ENCODE data around the gene RGL4.

Gene RGL4

DNA sequence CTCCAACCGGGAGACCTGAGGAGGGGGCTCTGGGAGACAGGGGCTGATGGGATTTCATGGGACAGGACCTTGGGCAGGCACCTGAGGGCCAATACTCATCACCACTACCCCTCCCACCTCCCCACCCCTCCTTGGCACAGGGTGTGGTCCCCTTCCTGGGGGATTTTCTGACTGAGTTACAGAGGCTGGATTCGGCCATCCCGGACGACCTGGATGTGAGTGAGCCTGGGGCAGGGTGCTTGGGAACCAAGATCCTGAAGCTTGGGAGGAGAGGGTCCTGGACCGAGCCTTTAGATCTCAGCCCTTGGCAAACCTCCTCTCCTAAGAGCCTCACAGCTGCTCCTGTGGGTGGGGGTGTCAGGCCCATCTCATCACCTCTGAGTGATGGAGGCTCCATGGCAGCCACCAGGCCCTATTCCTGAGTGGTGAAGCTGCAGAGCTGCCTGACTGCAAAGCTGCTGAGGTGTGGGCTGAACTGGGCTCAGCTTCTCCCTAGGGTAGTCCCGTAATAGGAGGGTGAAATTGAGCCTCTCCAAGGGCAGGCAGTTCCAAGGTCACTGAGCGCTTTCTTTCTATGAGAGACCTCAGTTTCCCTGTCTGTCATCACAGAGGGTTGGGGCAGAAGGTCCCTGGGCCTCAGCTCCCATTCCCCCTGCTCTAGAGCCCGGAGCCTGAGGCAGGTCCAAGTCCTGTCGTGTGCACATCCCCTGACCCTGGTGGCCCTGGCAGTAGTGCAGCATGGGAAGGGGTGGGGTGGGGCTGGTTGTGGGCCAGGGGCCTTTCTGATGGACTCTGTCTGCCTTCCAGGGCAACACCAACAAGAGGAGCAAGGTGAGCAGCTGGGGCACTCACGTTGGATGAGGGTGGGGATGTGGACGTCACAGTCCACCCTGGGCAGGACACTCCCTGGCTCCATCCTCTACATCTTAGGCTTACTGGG, 6.5 kb downstream of the RGL4 start:
- H3K4me3 ChIP-seq (ENCODE audit: low read depth, low read length), result no peak overlapping the region

DNA sequence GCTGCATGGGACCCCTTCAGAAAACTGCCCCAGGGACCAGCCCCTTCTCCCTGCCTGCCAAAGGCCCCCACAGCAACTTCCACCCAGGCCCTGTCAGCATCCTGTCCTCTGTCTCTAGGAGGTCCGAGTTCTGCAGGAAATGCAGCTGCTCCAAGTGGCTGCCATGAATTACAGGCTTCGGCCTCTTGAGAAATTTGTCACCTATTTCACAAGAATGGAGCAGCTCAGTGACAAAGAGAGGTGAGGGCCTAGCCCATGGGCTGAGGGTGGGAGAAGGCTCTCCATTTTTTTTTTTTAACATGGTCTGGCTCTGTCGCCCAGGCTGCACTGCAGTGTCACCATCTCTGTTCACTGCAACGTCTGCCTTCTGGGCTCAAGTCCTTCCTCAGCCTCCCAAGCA, 7.3 kb downstream of the RGL4 start:
- H3K4me3 ChIP-seq (ENCODE audit: low read depth, low read length), result no peak overlapping the region

DNA sequence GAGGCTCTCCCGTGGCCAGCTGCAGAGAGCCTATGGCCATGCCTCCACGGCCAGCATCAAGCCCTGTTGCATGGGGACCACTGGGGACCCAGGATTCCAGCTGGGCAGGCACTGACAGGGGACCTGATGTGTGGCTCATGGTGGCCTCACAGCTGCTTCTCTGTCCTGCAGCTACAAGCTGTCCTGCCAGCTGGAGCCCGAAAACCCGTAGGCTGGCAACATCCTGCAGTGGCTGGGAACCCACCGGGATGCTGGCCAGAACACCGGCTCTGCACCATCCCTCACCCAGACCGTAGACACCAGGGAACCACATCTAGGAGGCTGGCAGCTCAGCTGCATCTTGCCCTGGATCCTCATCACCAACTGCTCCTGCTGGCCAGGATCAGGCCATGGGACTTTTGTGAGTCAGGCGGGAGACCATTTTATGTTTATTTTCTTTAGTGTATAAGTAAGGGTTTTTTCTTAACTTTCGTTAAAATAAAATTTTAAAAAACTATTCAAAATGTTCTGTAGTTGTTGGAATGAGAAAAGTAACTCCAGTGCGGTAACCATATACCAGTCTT, 7.9 kb downstream of the RGL4 start:
- H3K4me3 ChIP-seq (ENCODE audit: low read depth, low read length), result no peak overlapping the region

DNA sequence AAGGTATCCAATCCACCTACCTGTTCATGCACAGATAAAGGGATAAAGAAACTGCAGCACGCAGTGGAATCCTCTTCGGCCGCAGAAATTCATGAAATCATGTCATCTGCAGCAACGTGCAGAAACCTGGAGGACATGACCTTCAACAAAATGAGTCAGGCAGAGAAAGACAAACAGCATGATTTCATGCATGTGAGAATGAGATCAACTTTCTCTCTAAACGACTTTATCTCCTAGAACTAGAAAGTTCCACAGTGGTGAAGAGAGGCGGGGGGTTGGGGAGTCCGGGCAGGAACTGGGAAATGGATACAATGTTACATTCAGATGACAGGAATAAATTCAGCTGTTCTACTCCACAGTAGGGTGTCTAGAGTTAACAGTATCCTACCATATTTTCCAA, 9.9 kb downstream of the RGL4 start:
- H3K4me3 ChIP-seq (ENCODE audit: low read depth, low read length), result no peak overlapping the region

DNA sequence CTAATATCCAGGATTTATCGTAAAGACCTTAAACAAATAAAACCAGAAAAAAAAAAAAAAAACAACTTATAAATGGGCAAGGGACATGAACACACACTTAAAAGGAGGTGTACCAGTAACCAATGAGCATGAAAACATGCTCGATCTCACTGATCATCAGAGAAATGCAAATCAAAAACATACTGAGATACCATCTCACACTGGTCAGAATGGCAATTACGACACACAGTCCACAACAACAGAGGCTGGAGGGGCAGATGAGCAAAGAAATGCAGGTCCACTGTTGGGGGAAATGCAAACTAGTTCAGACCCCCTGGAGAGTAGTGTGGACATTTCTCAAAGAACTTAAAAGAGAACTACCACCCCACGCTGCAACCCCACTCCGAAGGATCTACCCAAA, 13.2 kb downstream of the RGL4 start:
- H3K4me3 ChIP-seq (ENCODE audit: low read depth, low read length), result no peak overlapping the region

DNA sequence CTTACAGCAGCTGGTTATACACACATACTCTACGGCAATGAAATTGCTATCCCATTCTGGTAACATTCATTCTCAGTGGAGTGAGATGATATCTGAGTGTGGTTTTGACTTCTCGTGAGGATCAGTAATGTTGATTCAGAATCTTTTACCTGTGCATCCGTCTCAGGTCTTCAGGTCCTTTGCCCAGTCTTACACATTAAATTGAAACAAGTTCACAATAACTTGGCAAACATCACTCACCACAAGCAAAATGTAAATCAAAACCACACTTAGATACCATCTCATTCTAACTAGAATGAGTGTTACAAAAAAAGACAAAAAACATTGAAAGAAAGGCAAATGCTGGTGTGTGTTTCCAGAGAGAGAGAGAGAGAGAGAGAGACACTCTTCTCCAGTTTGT, 14.0 kb downstream of the RGL4 start:
- H3K4me3 ChIP-seq (ENCODE audit: low read depth, low read length), result no peak overlapping the region

DNA sequence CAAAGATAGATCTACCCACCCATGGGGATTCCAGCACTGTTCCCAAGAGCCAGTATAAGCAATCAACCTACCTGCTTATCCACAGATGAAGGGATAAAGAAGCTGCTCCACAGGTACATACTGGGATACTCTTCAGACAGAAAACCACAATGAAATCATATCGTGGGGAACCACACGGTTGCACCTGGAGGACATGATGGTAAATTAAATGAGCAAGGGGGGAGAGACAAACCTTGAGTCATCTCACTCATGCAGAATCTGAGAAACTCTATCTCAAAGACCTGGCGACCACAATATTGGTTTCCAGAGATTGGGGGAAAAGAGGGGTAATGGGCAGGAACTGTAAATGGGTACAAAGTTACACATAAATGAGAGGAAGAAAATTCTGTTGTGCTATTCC, 14.5 kb downstream of the RGL4 start:
- no peak overlapping the region for H3K4me3 ChIP-seq (ENCODE audit: low read depth, low read length)

DNA sequence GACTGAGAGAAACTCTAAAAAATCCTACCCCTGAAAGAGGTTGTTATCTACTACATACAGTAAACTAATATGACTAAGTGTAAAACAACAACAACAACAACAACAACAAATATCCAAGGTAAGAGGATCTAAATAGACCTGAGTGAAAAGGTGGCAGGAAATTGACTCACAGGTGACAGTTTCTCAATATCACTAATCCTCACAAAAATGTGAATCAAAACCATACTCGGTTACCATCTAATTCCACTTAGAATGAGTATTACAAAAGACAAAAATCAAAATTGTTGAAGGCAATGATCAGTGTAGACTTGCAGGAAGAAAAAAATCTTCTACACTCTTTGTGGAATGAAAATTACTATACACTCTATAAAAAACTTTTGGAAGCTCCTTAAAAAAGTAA, 17.5 kb downstream of the RGL4 start:
- no peak overlapping the region for H3K4me3 ChIP-seq (ENCODE audit: low read depth, low read length)

DNA sequence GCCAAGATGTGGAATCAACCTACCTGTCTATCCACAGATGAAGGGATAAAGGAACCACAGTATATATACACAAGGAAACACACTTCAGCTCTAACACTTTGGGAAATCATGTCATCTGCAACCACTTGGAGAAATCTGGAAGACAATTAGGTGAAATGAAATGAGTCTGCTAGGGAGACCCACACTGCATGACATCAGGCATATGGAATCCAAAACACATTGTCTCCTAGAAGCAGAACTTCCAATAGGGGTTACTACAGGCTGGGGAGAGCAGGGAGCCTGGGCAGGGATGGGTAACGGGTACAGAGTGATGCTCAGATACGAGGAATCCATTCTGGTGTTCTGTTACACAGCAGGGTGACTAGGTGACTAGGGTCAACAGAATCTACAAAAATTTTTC, 18.3 kb downstream of the RGL4 start:
- H3K4me3 ChIP-seq (ENCODE audit: low read depth, low read length), result no peak overlapping the region

DNA sequence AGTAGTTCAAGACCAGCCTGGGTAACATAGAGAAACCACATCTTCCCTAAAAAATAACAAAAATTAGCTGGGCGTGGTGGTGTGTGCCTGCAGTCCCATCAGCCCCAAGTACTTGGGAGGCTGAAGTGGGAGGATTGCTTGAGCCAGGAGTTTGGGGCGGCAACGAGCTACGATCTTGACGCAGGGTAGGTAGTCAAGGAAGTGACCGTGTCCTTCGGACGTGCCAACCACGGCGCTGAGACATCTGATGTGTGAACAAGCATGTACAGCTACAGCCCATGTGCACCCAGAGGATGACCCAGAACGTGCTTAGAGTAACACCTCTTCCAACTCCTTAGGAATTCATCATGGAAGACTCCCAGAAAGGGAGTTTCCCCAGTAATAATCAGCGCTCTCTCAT, 21.4 kb downstream of the RGL4 start:
- H3K4me3 ChIP-seq (ENCODE audit: low read depth, low read length), result no peak overlapping the region

DNA sequence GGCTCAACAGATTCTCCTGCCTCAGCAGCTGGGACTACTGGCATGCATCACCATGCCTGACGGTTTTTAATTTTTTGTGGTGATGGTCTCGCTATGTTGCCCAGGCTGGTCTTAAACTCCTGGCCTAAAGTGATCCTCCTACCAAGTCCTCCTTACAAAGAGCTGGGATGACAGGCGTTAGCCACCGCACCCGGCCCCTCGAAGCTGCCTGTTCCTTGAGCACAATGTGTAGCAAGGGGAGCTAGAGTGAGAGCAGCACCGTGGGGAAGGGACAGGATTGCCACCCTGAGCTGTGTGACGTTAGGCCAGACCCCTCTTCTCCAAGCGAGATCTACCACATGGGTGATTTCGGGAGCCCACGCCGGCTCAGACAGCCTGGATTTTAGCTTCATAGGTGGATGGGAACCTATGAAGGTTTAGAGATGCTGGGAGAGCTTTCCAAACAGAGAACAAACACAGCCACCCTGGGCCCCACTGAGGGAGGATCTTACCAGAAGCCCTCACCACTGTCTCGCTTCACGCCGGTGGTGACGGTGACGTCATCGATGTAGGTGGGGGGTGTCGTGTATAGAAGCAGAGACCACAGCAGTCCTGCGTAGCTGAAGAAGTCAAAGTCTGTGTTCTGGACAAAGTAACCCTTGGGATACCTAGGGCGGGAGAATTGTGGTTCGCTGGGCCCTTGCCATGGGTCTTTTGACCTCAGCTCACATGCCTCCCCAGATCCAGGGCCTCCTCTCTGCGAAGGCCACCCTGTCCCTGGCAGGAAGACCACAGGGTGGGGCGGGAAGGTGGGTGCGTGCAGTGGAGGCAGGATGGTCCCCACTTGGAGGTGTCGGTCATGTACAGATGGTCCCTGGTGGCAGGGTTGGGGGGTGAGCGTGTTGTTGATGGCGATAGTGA, 23.1 kb downstream of the RGL4 start:
- no peak overlapping the region for H3K4me3 ChIP-seq (ENCODE audit: low read depth, low read length)

DNA sequence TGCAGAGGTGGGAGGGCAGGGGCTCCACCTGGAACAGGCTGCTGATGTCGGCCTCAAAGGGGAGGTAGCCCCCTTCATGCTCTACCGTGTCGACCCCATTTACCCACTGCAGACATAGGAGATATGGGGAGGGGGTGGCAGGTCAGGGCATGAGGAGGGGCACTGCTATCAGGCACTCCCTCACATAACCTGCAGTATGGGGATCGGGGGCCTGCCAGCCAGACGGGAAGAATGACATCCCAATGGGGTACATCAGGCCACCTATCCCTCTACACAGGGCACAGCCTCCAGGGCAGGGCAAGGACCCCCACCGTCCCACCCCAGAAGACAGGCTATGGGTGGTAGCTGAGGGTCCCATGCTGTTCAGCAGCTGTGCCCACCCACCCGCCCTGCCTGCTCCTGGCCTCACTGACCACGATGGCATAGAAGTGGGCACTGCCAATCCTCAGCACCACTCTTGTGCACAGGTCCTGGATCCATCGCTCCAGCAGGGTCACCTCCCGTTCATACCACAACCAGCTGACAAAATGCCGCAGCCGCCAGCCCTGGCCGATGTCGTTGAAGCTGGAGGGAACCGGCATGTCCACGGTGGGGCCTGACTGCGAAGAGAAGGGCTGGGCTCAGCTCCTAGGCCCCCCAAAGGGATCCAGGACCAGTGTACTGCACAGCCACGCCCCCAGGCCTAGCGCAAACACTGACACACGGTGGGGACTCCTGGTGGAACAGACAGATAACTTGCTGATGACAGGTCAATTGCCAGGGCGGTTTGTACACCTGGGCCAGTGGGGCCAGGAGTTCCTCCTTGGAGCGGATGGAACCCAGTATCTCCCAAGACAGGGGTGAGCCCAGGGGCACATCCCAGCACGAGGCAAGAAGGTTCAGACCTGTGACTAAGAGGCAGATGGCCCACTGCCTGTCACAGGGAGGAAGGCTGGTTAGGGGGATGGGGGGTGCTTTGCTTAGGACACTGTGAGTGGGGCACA, 24.1 kb downstream of the RGL4 start:
- no peak overlapping the region for H3K4me3 ChIP-seq (ENCODE audit: low read depth, low read length)

DNA sequence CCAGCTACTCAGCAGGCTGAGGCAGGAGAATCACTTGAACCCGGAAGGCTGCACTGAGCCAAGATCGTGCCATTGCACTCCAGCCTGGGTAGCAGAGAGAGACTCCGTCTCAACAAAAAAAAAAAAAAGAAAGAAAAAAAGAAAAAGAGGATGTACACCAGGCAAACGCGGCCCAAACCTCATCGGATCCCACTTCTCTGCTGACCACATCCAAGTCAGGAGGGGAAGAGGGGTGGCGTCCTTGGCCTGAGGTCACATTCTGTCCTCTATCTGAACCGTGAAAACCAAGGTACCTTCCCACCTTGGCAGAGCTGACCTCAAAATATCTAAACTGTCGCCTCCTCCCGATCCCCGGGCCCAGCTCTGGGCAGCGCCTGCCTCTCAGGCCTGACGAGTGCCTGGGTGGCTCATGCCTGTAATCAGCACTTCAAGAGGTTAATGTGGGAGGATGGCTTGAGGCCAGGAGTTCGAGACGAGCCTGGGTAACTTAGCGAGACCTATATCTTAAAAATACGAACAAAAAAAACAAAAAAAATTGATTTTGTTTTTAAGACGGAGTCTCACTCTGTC, 25.1 kb downstream of the RGL4 start:
- no peak overlapping the region for H3K4me3 ChIP-seq (ENCODE audit: low read depth, low read length)

DNA sequence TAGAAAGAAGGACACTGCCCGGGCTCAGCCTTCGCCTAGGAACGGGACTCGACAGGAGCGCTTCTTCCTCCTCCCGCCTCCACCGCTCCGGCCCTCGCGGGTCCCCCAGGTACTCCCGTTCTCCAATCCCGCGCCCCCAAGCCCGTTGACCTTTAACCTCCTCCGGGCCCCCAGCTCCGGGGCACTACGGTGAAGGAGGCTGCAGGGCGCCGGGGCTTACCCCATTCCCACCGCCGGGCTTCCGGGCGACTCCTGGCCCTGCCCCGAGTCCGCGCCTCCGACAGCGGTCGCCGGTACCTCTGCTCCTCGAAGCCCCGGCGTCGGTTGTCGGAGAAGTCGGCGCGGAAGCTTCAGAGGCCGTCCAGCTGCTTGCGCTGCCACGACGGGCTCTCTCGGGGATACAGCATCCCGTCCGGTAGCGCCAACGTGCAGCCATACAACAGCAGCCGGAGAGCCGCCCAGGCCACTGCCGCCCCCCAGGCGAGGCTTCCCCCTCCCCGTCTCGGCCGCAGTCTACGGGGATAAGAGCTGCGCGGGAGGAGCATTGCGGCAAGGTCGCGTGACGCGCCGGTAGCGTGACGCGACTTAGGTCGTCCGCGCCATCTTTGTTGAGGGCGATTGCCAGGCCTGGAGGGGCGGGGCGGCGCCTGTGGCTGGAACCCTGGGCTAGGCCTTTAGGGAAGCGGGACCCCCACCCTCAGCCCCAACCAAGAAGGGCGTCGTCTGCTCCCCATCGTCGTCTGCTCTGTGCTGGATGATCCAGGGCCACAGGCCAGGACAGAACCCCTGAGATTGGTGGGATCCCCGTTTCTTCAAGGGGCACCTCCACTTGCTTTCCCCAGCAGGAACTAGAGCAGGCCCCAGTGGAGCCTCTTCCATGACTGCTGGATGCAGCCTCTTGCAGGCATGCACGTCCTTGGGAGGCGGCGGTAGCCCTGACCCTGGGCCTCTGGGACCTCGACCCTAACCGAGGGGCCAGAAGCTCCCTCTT, 26.3 kb downstream of the RGL4 start:
- peak overlapping the region; percentile 69 for H3K4me3 ChIP-seq (ENCODE audit: low read depth, low read length)

DNA sequence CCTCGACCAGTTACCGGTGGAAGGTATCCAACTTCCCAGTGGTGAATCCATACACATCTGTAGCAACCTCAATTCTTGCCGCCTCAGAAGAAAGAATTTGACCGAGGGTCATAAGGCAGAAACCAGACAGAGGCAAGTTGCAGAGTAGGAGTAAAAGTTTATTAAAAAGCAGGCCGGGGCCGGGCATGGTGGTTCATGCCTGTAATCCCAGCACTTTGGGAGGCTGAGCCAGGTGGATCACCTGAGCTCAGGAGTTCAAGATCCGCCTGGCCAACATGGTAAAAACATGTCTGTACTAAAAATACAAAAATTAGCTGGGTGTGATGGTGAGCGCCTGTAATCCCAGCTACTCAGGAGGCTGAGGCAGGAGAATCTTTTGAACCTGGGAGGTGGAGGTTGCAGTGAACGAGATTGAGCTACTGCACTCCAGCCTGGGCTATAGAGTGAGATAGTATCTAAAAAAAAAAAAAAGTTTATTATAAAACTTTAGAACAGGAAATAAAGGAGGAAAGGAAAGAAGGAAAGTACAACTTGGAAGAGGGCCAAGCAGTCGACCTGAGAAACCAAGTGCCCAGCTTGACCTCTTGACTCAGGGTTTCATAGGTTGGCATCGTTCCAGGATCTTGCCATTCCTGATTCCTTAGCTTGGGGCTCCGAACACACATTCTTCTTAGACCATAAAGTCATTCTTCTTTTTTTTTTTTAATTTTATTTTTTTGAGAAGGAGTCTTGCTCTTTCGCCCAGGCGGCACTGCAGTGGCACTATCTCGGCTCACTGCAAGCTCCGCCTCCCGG, 27.8 kb downstream of the RGL4 start:
- H3K4me3 ChIP-seq (ENCODE audit: low read depth, low read length), result no peak overlapping the region

DNA sequence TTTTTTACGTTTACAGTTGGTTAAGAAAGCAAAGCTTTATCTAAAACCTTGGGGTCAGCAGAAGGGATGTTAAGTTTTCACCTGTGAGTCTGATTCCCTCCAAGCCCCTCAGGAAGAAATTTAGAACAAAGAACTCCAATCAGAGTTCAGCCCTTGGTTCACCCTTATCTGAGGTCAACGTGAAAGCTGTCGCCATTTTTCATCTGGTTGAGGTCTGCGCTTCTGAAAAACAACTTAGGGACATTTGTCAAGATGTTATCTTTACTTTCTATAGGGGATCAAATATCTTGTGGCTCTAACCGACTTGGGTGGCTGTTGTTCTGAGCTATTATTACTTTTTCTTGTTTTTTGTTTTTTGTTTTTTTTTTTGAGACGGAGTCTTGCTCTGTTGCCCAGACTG, 30.0 kb downstream of the RGL4 start:
- H3K4me3 ChIP-seq (ENCODE audit: low read depth, low read length), result no peak overlapping the region

DNA sequence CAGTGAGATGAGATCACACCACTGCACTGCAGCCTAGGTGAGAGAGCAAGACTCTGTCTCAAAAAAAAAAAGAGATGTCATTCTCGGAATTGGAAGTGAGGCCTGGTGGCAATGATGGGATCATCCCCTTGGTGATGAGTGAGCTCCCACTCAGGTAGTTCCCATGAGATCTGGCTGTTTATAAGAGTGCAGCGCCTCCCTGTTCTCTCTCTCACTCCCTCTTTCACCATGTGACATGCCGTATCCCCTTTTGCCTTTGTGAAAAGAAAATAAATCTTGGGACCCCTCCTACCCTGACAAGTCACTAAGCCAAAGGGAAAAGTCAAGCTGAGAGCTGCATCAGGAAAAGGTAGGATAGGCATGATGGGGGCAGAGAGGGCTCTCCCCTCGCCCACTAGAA, 31.3 kb downstream of the RGL4 start:
- no peak overlapping the region for H3K4me3 ChIP-seq (ENCODE audit: low read depth, low read length)

DNA sequence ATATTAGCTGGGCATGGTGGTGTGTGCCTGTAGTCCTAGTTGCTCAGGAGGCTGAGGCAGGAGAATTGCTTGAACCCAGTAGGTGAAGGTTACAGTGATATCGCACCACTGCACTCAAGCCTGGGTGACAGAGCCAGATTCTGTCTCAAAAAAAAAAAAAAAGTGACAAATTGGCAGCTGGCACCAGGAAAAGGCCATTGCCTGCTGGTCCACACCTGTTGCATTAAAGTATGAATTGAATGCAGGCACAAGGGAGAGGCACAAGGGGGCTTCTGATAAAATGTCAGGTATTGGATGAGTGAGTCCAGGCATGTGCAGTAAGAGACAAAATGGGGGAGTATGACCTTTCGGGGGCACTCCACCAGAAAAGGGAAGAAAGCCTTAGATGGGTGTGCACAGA, 31.9 kb downstream of the RGL4 start:
- H3K4me3 ChIP-seq (ENCODE audit: low read depth, low read length), result no peak overlapping the region
